ENCODE results near the gene ADCY5.

- TF ChIP-seq CTCF (IDR thresholded peaks at IDR 0.05 in 2 of 3, conservative IDR thresholded peaks at IDR 0.05 in 1 of 3; ENCODE audit: borderline replicate concordance in 1 of 3, insufficient read depth in 1 of 3, low read depth in 2 of 3, low read length in 2 of 3), result peak; percentile 59 to 96 (median 75)
- TF ChIP-seq ZBTB33 (IDR thresholded peaks at IDR 0.05; ENCODE audit: extremely low read depth, insufficient replicate concordance, low read length), result no peak
- TF ChIP-seq POLR2A (IDR thresholded peaks at IDR 0.05; ENCODE audit: borderline replicate concordance, extremely low read depth, insufficient read depth, insufficient read length), result no peak
- no peak for TF ChIP-seq EZH2phosphoT487 (IDR thresholded peaks at IDR 0.05; ENCODE audit: borderline replicate concordance)
- no peak for TF ChIP-seq SP1 (IDR thresholded peaks at IDR 0.05; ENCODE audit: low read depth)
- TF ChIP-seq POLR2AphosphoS5 (IDR thresholded peaks at IDR 0.05; ENCODE audit: low read depth, low read length), result no peak
- TF ChIP-seq MAX (IDR thresholded peaks at IDR 0.05), result no peak
- no peak for TF ChIP-seq EZH2 (IDR thresholded peaks at IDR 0.05)
- TF ChIP-seq TCF7L2 (IDR thresholded peaks at IDR 0.05; ENCODE audit: borderline replicate concordance, extremely low read depth, insufficient read depth, insufficient read length), result no peak
- TF ChIP-seq ZNF274 (IDR thresholded peaks at IDR 0.05; ENCODE audit: low read depth, low read length), result no peak
- TF ChIP-seq RAD21 (IDR thresholded peaks at IDR 0.05; ENCODE audit: low read depth), result peak; percentile 85
- TF ChIP-seq REST (IDR thresholded peaks at IDR 0.05; ENCODE audit: low read depth), result no peak
- TF ChIP-seq SIN3A (IDR thresholded peaks at IDR 0.05; ENCODE audit: low read depth), result no peak
- TF ChIP-seq JUND (IDR thresholded peaks at IDR 0.05), result no peak
Measured at GRCh38 chr3:123258811-123259420, 190.0 kb downstream of the ADCY5 start.
